Small intestine (tissue), 7 donors: ENCODE data around the gene DUXB. TPM values are rescaled to one million over a fixed set of nuclear protein-coding genes. Genes with fewer than 3 reads are reported as not detected.

ENCODE experiments used
- DNase-seq, 2 donors: peaks; one replicate each; pipeline versions ENCODE4 v3.0.0 to v3.0.0-alpha.2; 2013
- FAIRE-seq: peaks from 2 replicates; lab custom pipeline; 2012; peaks lifted over from hg19 to GRCh38; lab: Jason Lieb, UNC
- H3K27ac ChIP-seq, 3 donors: one replicate each; pipeline ENCODE4 v1.5.1; 2013; ENCODE audit warnings: low read length in 2 of 3, mild to moderate bottlenecking in 2 of 3, control low read depth in 1 of 3, inconsistent platforms in 1 of 3, low read depth in 1 of 3, moderate library complexity in 1 of 3
- H3K27me3 ChIP-seq, 3 donors: one replicate each; pipeline ENCODE4 v1.6.1; 2013; ENCODE audit warnings: low read length in 3 of 3, inconsistent platforms in 1 of 3; ENCODE audit not compliant: control insufficient read depth in 3 of 3, insufficient read depth in 3 of 3
- H3K36me3 ChIP-seq, 3 donors: one replicate each; pipeline ENCODE4 v1.6.1; 2013; ENCODE audit warnings: low read length in 3 of 3, inconsistent platforms in 1 of 3, low read depth in 1 of 3, mild to moderate bottlenecking in 1 of 3, moderate library complexity in 1 of 3; ENCODE audit not compliant: control insufficient read depth in 3 of 3, insufficient read depth in 2 of 3
- H3K4me1 ChIP-seq, 3 donors: one replicate each; pipeline ENCODE4 v1.6.1; 2013; ENCODE audit warnings: low read length in 2 of 3, inconsistent platforms in 1 of 3, low read depth in 1 of 3, mild to moderate bottlenecking in 1 of 3, moderate library complexity in 1 of 3; ENCODE audit not compliant: control insufficient read depth in 3 of 3, insufficient read depth in 2 of 3
- H3K4me3 ChIP-seq, 3 donors: one replicate each; pipeline ENCODE4 v1.5.1; 2013; ENCODE audit warnings: low read length in 3 of 3, control low read depth in 1 of 3, inconsistent platforms in 1 of 3, low read depth in 1 of 3, mild to moderate bottlenecking in 1 of 3, moderate library complexity in 1 of 3
- H3K9me3 ChIP-seq, 2 donors: one replicate each; pipeline ENCODE4 v1.6.1; 2013; ENCODE audit warnings: low read depth in 1 of 2, low read length in 1 of 2; ENCODE audit not compliant: control insufficient read depth in 2 of 2, insufficient read depth in 1 of 2
- WGBS, 3 donors: extraction: QIAGEN DNeasy Blood & Tissue Kit; methylation state at CpG; one replicate each; pipeline ENCODE4 v1.1.7; 2013; 5-methylcytosine and 5-hydroxymethylcytosine counted together
- polyA plus RNA-seq, 4 donors: library from polyadenylated mRNA; stranded (reverse) in 3 of 4; unstranded in 1 of 4; fragments of 200-250 nt in 3 of 4; fragments of 120-200 nt in 1 of 4; gene quantifications; one replicate each; pipeline versions ENCODE4 v1.2.1 to v1.2.3, GENCODE V29; 2013
- donor health status: healthy with polysubstance abuse.
- donor health status: control.
- donor health status: control.
- donor health status: Bipolar disorder and iron deficiency.
- donor health status: healthy.

The DUXB gene
- polyA plus RNA-seq, 4 donors: not detected

GRCh38 chr16:75695708-75696107 lies 5.6 kb downstream of the DUXB start:
- peak in 1 of 2 donors; percentile 45 for DNase-seq
- no peaks in the 10 kb centered on the region for H3K9me3 ChIP-seq
- H3K4me1 ChIP-seq: no peaks in the 10 kb centered on the region
- H3K4me3 ChIP-seq: no peak overlapping the region
- WGBS, 3 donors: 40 to 72% (median 63%) methylated on average over 6 of the region's 6 CpGs
- FAIRE-seq: no peak
- no peaks in the 10 kb centered on the region for H3K27me3 ChIP-seq
- no peaks in the 10 kb centered on the region for H3K36me3 ChIP-seq
- H3K27ac ChIP-seq: no peak overlapping the region

GRCh38 chr16:75687361-75687760 lies 13.9 kb downstream of the DUXB start:
- no peaks in the 10 kb centered on the region for H3K36me3 ChIP-seq
- no peak for FAIRE-seq

GRCh38 chr16:75682308-75682707 lies 19.0 kb downstream of the DUXB start:
- Histone ChIP-seq H3K36me3 (no peaks in the 10 kb centered on the region), H3K4me1 (no peaks in the 10 kb centered on the region), H3K27ac (no peak overlapping the region), H3K27me3 (no peaks in the 10 kb centered on the region), H3K4me3 (no peak overlapping the region), H3K9me3 (peaks cover 0 to 9% of the 10 kb centered on the region in 2 donors)
- DNase-seq: no peak
- 91 to 92% (median 92%) methylated on average over 14 of the region's 14 CpGs for WGBS, 3 donors
- no peak for FAIRE-seq

More at GRCh38 chr16:75687361-75687760, 13.9 kb downstream of the DUXB start:
- H3K27me3 ChIP-seq: no peaks in the 10 kb centered on the region
- peaks cover 0 to 9% of the 10 kb centered on the region in 2 donors for H3K9me3 ChIP-seq
- H3K27ac ChIP-seq: no peak overlapping the region
- no peak overlapping the region for H3K4me3 ChIP-seq
- H3K4me1 ChIP-seq: no peaks in the 10 kb centered on the region
- DNase-seq: no peak

- Histone ChIP-seq H3K9me3 (peaks cover 0 to 4% of the 10 kb centered on the region in 2 donors), H3K27me3 (no peaks in the 10 kb centered on the region), H3K4me1 (no peaks in the 10 kb centered on the region), H3K27ac (no peak overlapping the region), H3K36me3 (no peaks in the 10 kb centered on the region), H3K4me3 (no peak overlapping the region)
- DNase-seq: no peak
- WGBS, 3 donors: 86 to 91% (median 91%) methylated on average over 5 of the region's 5 CpGs
- no peak for FAIRE-seq
Measured at GRCh38 chr16:75679366-75679765, 21.9 kb downstream of the DUXB start.

- DNase-seq (no peak), FAIRE-seq (no peak)
- Histone ChIP-seq H3K27ac (no peak within 1 kb of the TSS), H3K9me3 (no peaks in the 10 kb centered on the region), H3K36me3 (no peaks in the 10 kb centered on the region), H3K4me3 (no peak within 1 kb of the TSS), H3K4me1 (no peaks in the 10 kb centered on the region), H3K27me3 (no peaks in the 10 kb centered on the region)
- WGBS, 3 donors: 88 to 92% (median 92%) methylated on average over 4 of the region's 4 CpGs
Measured at GRCh38 chr16:75676909-75677308, 24.4 kb downstream of the DUXB start, which contains the start of gene CPHXL2. CPHXL2 (minus strand) TSS chr16:75677009; CDS start chr16:75676999, 10 bp downstream.

- Histone ChIP-seq H3K4me1 (no peaks in the 10 kb centered on the region), H3K27ac (no peak overlapping the region), H3K36me3 (no peaks in the 10 kb centered on the region), H3K27me3 (no peaks in the 10 kb centered on the region), H3K9me3 (no peaks in the 10 kb centered on the region), H3K4me3 (no peak overlapping the region)
- no peak for DNase-seq
- FAIRE-seq: no peak
Measured at GRCh38 chr16:75667503-75667902, 33.8 kb downstream of the DUXB start.

GRCh38 chr16:75660726-75661302 lies 40.4 kb downstream of the DUXB start:
- Histone ChIP-seq H3K36me3 (peaks cover 6 to 17% (median 14%) of the 10 kb centered on the region in 3 donors), H3K4me3 (no peak overlapping the region), H3K4me1 (no peaks in the 10 kb centered on the region), H3K9me3 (no peaks in the 10 kb centered on the region), H3K27ac (no peak overlapping the region), H3K27me3 (no peaks in the 10 kb centered on the region)
- DNase-seq: no peak
- WGBS, 3 donors: 81 to 86% (median 86%) methylated on average over 4 of the region's 4 CpGs
- FAIRE-seq: no peak

GRCh38 chr16:75660321-75660720 lies 40.9 kb downstream of the DUXB start:
- DNase-seq (no peak), FAIRE-seq (no peak)
- H3K27me3 ChIP-seq: no peaks in the 10 kb centered on the region
- 92 to 95% (median 95%) methylated on average over 6 of the region's 6 CpGs for WGBS, 3 donors
- no peaks in the 10 kb centered on the region for H3K9me3 ChIP-seq
- peaks cover 11 to 19% (median 18%) of the 10 kb centered on the region in 3 donors for H3K36me3 ChIP-seq
- H3K4me1 ChIP-seq: no peaks in the 10 kb centered on the region
- H3K4me3 ChIP-seq: no peak overlapping the region
- H3K27ac ChIP-seq: no peak overlapping the region

GRCh38 chr16:75658175-75658574 lies 43.1 kb downstream of the DUXB start:
- DNase-seq (no peak), FAIRE-seq (no peak)
- WGBS, 3 donors: 90 to 100% (median 92%) methylated on average over 2 of the region's 2 CpGs
- no peak overlapping the region for H3K27ac ChIP-seq
- H3K36me3 ChIP-seq: peaks cover 14 to 27% (median 19%) of the 10 kb centered on the region in 3 donors
- no peaks in the 10 kb centered on the region for H3K9me3 ChIP-seq
- peaks cover 0 to 4% (median 0%) of the 10 kb centered on the region in 3 donors for H3K4me1 ChIP-seq
- no peaks in the 10 kb centered on the region for H3K27me3 ChIP-seq
- H3K4me3 ChIP-seq: no peak overlapping the region
